Ishikawa (cell line): Measurements from ENCODE around the gene PDCD6IP.

ENCODE experiments used
- CEBPB ChIP-seq: IDR thresholded peaks from 2 replicates; pipeline ENCODE4 v1.6.1; 2012
- CREB1 ChIP-seq: IDR thresholded peaks from 2 replicates; pipeline ENCODE4 v1.6.1; 2012; ENCODE audit warnings: low read depth
- EGR1 ChIP-seq: IDR thresholded peaks from 2 replicates; pipeline ENCODE4 v1.6.1; 2012
- EP300 ChIP-seq: IDR thresholded peaks from 2 replicates; pipeline ENCODE4 v1.6.1; 2012; ENCODE audit warnings: borderline replicate concordance
- FOXM1 ChIP-seq: IDR thresholded peaks from 2 replicates; pipeline ENCODE4 v1.6.1; 2012; ENCODE audit warnings: low read depth, borderline replicate concordance
- MAX ChIP-seq: IDR thresholded peaks from 2 replicates; pipeline ENCODE4 v1.6.1; 2012
- NFIC ChIP-seq: IDR thresholded peaks from 2 replicates; pipeline ENCODE4 v1.6.1; 2012
- RAD21 ChIP-seq: IDR thresholded peaks from 2 replicates; pipeline ENCODE4 v1.6.1; 2012; ENCODE audit warnings: low read depth
- REST ChIP-seq: IDR thresholded peaks from 2 replicates; pipeline ENCODE4 v1.6.1; 2012; ENCODE audit warnings: low read depth, mild to moderate bottlenecking
- TAF1 ChIP-seq: IDR thresholded peaks from 2 replicates; pipeline ENCODE4 v1.6.1; 2012; ENCODE audit warnings: low read depth, mild to moderate bottlenecking
- TCF12 ChIP-seq: IDR thresholded peaks from 2 replicates; pipeline ENCODE4 v1.6.1; 2012; ENCODE audit warnings: low read depth
- TEAD4 ChIP-seq: IDR thresholded peaks from 2 replicates; pipeline ENCODE4 v1.6.1; 2012
- USF1 ChIP-seq: IDR thresholded peaks from 2 replicates; pipeline ENCODE4 v1.6.1; 2012
- YY1 ChIP-seq: IDR thresholded peaks from 2 replicates; pipeline ENCODE4 v1.6.1; 2012; ENCODE audit warnings: low read depth
- ZBTB7A ChIP-seq: IDR thresholded peaks from 2 replicates; pipeline ENCODE4 v1.6.1; 2012; ENCODE audit warnings: low read depth

Gene PDCD6IP

GRCh38 chr3:33795856-33796536 is 2.4 kb upstream of the PDCD6IP start:
- TF ChIP-seq CEBPB (no peak), TAF1 (no peak), EGR1 (no peak), CREB1 (no peak), REST (no peak), YY1 (no peak), FOXM1 (no peak), TCF12 (no peak), TEAD4 (no peak)

- TF ChIP-seq USF1, result no peak
- no peak for TF ChIP-seq NFIC
- TF ChIP-seq TEAD4, result no peak
Observed at GRCh38 chr3:33798113-33798417, 365 bp upstream of the PDCD6IP start.

GRCh38 chr3:33799202-33799551 is 747 bp downstream of the PDCD6IP start:
- TF ChIP-seq FOXM1, result no peak
- TF ChIP-seq NFIC, result no peak
- no peak for TF ChIP-seq EP300
- no peak for TF ChIP-seq REST
- no peak for TF ChIP-seq TCF12
- TF ChIP-seq RAD21, result no peak
- no peak for TF ChIP-seq CREB1
- TF ChIP-seq TAF1, result no peak
- no peak for TF ChIP-seq MAX

GRCh38 chr3:33803252-33803651 is 4.8 kb downstream of the PDCD6IP start:
- no peak for TF ChIP-seq MAX
- TF ChIP-seq REST, result no peak
- TF ChIP-seq TEAD4, result no peak

- TF ChIP-seq RAD21 (no peak), ZBTB7A (no peak), CEBPB (no peak), TCF12 (no peak), NFIC (no peak), USF1 (no peak), EP300 (no peak), TAF1 (no peak), REST (no peak), FOXM1 (no peak), EGR1 (no peak), TEAD4 (no peak), MAX (no peak), CREB1 (no peak)
Observed at GRCh38 chr3:33803894-33804526, 5.6 kb downstream of the PDCD6IP start.
